IPS-20b (cell line): ENCODE results near the gene COL5A1.

Experiments used
- H3K27ac ChIP-seq: one replicate; pipeline ENCODE4 v1.5.1; 2013; ENCODE audit warnings: low read length
- H3K27me3 ChIP-seq: 2 replicates; pipeline ENCODE4 v1.6.1; 2013; ENCODE audit warnings: mild to moderate bottlenecking, low read length, inconsistent platforms; ENCODE audit not compliant: insufficient read depth
- H3K36me3 ChIP-seq: 2 replicates; pipeline ENCODE4 v1.6.1; 2013; ENCODE audit warnings: low read depth, mild to moderate bottlenecking, inconsistent platforms, low read length, moderate library complexity; ENCODE audit not compliant: insufficient read depth
- H3K4me1 ChIP-seq: 2 replicates; pipeline ENCODE4 v1.6.1; 2013; ENCODE audit warnings: mild to moderate bottlenecking, control low read depth, inconsistent platforms, low read length, moderate library complexity; ENCODE audit not compliant: insufficient read depth
- H3K4me3 ChIP-seq: 2 replicates; pipeline ENCODE4 v1.5.1; 2013; ENCODE audit warnings: mild to moderate bottlenecking, low read length, inconsistent platforms
- H3K9ac ChIP-seq: 2 replicates; pipeline ENCODE4 v1.6.1; 2013; ENCODE audit warnings: low read depth, mild to moderate bottlenecking, inconsistent platforms, low read length, moderate library complexity
- H3K9me3 ChIP-seq: 2 replicates; pipeline ENCODE4 v1.6.1; 2013; ENCODE audit warnings: mild to moderate bottlenecking, low read depth, low read length, inconsistent platforms; ENCODE audit not compliant: insufficient read depth

COL5A1 gene

DNA sequence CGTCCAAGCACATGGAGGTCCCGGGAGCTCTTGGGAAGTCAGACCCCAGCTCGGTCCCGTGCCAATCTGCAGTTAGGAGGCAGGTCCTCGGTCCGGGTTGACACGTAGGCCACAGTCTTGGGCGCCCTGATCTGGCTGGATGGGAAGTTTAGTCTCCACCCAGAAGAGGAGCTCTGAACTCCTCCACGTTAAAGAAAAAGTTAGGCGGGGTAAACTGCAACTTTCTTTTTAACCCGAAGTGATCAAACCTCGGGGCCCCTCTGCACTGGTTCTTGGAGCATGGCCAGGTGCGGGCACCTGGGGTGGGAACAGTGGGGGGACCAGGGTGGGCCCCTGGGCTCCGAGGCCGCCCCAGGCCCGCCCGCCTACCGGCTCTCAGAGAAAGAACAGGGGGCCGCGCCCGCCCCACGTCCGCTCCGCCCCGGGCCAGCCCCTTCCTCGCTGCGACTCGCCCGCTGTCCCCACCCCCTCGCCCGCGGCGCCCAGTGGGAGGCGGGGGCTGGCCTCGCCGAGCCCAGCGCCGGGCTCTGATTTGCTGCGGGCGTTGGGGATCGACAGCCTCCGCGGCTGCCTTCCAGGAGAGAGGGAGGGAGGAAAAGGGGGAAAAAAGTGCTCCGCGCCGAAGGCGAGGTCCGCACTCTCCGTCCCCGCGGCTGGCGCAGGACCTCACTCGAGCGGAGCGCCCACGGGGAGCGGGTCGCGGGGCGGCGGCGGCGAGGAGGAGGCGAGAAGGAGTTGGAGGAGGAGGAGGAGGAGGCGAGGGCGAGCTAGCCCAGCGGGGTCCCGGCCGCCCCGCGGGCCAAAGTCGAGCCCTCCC is at the start of gene COL5A1:
Gene COL5A1, plus strand, starts transcription at position 631 of the 817 bp plus-strand sequence. CDS start 385 bp downstream, outside the sequence.
- Histone ChIP-seq H3K27me3 (peaks cover 17% of the 10 kb centered on the region), H3K4me3 (peak within 1 kb of the TSS; percentile 61), H3K36me3 (no peaks in the 10 kb centered on the region), H3K9me3 (no peaks in the 10 kb centered on the region), H3K4me1 (peaks cover 7% of the 10 kb centered on the region; the same call in 1 of the 2 replicates), H3K9ac (peak within 1 kb of the TSS; percentile 62; the same call in 1 of the 2 replicates), H3K27ac (no peak within 1 kb of the TSS)

DNA sequence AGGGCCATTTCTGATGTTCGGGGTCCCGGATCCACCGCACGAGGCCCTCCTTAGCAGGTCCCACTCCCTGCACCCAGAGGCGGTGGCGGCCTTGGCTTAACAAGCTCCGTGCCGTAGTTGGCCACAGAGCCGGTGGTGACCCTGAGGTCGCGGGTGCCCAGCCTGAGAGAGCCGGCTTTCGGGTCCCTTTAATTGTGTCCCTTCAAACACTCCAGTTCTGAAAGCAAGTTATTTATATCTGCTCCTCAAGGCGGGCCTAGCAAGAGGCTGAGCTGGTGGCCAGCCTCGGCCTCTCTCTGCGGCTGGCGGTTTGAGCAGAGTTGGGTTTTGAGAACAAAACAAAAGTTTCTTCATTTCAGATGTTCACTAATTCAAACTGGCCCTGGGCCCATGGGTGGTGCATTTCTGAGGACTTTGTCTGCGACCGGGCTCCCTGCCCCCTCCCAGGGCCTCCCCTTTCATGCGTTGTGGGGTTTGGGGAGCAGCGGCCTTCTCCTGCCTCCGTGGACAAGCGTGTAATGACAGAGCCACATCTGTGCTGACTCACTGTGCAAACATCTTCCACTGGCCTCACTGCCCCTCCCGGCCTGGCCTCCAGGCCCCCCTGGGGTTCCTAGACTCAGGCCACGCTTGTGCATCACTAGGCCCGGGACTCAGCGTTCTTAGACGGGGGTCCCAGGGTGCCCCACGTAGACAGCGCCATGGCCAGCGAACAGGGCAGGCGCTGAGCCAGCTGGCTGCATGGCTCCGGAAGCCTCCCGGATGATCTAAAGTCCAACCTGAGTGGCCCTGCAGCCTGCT is 49.4 kb upstream of the COL5A1 start:
- no peaks in the 10 kb centered on the region for H3K27me3 ChIP-seq
- no peak overlapping the region; the same call in 1 of the 2 replicates for H3K9ac ChIP-seq
- no peak overlapping the region for H3K27ac ChIP-seq
- 0 out of 2 replicates have a peak, but pooled peaks cover 6% of the 10 kb centered on the region for H3K9me3 ChIP-seq
- H3K4me1 ChIP-seq: no peaks in the 10 kb centered on the region
- H3K36me3 ChIP-seq: no peaks in the 10 kb centered on the region
- H3K4me3 ChIP-seq: no peak overlapping the region

DNA sequence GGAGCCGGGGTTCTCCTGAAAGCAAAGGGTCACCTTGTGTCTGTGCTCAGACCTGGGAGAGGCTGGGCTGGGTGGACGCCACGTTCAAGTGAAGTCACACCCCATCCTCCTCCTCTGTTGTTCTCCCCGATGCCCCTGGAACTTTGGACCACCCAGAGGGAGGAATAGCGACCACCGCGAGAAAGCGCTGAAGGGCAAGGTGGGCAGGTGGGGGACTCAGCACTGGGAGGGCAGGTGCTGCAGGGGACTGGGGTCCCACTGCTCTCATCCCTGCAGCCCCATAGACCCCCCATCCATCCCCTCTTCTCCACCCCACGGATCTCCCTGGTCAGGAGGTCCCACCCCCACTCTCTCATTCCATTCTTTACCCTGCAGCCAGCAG is 48.8 kb upstream of the COL5A1 start:
- Histone ChIP-seq H3K27ac (no peak overlapping the region), H3K27me3 (no peaks in the 10 kb centered on the region), H3K9ac (no peak overlapping the region; the same call in 1 of the 2 replicates), H3K4me1 (no peaks in the 10 kb centered on the region), H3K4me3 (no peak overlapping the region), H3K9me3 (0 out of 2 replicates have a peak, but pooled peaks cover 6% of the 10 kb centered on the region), H3K36me3 (no peaks in the 10 kb centered on the region)

DNA sequence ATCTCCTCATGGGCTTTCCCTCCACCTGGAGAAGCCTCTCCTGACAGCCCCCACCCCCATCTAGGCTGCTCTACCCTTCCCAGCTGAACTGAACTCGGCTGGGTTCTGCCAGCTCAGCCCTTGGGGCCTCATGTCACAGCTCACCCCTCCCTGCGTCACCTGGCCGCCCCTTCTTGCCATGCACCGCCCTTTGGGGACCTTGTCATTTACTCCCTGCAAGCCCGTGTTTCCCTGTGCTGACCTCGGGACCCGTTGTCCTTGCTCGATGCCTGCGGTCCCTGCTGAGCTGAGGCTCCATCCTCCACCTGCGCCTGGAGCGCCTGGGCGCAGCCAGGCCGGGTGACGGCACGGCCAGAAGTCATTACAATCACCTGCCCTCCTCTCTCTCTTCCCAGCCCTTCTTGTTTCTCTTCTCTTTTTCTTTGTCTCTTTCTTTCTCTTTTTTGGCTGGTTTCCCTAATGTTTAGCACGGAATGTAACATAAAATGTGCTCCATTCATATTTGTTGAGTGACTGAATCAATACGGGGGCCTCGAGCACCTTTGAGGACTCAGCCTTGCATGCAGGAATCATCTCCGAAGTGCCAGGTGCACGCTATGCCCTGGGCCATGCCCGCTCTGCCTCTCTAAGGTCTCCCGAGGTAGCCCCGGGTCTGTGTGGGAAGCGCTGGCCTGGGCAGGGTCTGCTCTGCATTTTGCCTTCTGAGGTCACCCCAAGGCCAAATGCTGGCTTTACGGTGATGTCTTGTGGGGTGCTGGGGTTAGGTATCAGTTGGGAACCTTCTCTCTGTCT is 48.1 kb upstream of the COL5A1 start:
- H3K9me3 ChIP-seq: 0 out of 2 replicates have a peak, but pooled peaks cover 6% of the 10 kb centered on the region
- no peak overlapping the region for H3K4me3 ChIP-seq
- H3K4me1 ChIP-seq: no peaks in the 10 kb centered on the region
- no peaks in the 10 kb centered on the region for H3K36me3 ChIP-seq
- no peak overlapping the region for H3K9ac ChIP-seq
- H3K27me3 ChIP-seq: no peaks in the 10 kb centered on the region
- H3K27ac ChIP-seq: no peak overlapping the region

DNA sequence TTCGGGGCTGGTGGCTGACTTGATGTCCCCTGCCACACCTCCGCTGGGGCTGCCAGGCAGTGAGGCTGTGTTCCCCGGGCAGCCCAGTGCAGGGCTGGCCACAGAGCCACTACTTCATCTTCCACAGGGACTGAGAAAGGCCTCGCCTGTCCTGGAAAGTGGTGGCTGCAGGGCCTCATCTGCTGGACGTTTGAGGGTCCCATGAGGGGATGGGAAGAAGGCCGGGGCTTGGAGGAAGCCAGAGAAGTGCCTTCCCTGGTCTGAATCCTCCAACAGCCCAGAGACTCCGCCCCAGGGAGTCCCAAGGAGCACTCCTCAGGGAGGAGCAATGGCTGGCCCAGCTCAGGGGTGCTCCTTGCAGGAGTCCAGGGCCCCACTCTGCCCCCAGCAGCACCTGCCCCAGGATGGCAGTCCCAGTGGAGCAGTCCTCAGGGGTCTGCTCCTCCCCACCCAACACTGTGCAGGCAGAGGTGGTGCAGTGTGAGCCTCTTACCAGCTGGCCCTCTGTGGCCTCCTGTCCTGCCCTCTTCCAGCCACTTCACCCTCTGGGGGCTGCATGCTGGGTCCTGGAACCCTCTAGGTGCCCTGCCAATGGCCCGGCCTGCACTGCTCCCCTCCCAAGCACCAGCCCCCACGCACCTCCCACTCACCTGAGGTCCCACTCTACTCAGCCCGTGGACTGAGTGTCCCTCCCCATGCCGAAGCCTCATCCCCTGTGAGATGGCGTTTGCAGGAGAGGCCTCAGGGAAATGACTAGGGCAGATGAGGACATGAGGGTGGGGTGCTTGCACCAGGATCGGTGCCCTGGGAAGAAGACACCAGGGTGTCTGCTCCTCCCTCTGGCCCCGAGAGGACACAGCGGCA is 47.3 kb upstream of the COL5A1 start:
- 0 out of 2 replicates have a peak, but pooled peaks cover 6% of the 10 kb centered on the region for H3K9me3 ChIP-seq
- peaks cover 3% of the 10 kb centered on the region for H3K27me3 ChIP-seq
- H3K4me1 ChIP-seq: no peaks in the 10 kb centered on the region
- H3K27ac ChIP-seq: no peak overlapping the region
- no peak overlapping the region for H3K9ac ChIP-seq
- H3K36me3 ChIP-seq: no peaks in the 10 kb centered on the region
- no peak overlapping the region for H3K4me3 ChIP-seq

DNA sequence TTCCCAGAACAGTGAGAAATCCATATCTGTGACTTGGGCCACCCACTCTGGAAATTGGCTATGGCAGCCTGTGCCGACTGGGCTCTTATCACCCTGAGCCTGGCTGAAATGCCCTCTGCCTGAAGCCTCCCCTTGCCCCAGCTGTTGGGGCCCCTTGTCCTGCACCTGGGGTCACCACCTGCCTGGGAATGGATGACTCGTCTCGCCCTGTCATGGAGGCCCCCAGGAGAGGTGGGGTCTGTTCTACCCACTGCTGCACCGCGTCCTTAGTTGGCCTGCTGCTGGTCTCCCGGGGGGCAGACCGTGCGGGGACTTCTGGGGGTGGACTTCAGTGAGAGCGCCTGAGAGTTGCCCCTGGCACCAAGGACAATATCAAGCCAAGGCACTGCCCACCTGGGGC is 46.6 kb upstream of the COL5A1 start:
- Histone ChIP-seq H3K4me1 (no peaks in the 10 kb centered on the region), H3K36me3 (no peaks in the 10 kb centered on the region), H3K27me3 (peaks cover 8% of the 10 kb centered on the region), H3K9ac (no peak overlapping the region), H3K27ac (no peak overlapping the region), H3K4me3 (no peak overlapping the region), H3K9me3 (0 out of 2 replicates have a peak, but pooled peaks cover 6% of the 10 kb centered on the region)

DNA sequence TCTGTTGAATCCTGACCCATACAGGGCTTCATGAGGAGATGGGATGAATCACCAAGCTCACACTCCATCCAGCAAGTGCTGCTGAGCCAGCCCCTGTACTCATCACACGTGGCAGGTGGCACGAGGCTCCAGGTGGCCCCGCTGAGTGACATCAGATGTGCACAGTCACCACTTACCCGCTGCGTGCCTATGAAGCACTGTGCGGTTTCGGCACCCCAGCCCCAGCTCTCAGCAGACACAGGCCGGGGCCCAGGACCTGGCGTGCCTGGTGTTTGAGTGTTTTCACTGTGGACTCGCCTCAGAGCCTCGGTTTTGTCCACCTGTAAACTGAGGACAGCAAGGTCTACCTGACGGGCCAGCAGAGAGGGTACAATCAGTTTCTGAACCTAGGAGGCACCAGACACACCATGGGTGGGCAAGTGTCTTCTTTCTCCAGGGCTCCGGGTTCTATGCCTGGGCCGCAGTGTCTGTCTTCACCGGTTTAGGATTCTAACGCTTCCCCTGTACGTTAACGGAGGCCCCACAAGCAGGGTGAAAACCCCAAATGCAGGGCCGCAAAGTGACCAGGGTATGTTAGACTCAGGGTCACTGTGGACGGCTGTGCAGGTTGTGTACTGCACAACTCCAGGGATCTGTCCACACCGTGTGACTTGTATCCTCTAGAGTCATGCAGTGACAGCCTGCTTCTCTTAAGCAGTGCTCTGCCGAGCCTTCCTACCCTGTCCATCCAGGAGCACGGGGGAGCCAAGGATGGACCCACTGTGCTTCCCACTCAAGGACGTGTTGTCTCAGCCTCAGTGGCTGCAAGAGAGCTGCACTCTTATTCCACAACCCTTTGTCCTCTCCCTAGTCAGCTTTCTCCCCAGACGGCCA is 44.3 kb upstream of the COL5A1 start:
- Histone ChIP-seq H3K4me1 (no peaks in the 10 kb centered on the region), H3K4me3 (no peak overlapping the region), H3K9me3 (0 out of 2 replicates have a peak, but pooled peaks cover 6% of the 10 kb centered on the region), H3K27me3 (peaks cover 8% of the 10 kb centered on the region), H3K36me3 (no peaks in the 10 kb centered on the region), H3K9ac (no peak overlapping the region), H3K27ac (no peak overlapping the region)

DNA sequence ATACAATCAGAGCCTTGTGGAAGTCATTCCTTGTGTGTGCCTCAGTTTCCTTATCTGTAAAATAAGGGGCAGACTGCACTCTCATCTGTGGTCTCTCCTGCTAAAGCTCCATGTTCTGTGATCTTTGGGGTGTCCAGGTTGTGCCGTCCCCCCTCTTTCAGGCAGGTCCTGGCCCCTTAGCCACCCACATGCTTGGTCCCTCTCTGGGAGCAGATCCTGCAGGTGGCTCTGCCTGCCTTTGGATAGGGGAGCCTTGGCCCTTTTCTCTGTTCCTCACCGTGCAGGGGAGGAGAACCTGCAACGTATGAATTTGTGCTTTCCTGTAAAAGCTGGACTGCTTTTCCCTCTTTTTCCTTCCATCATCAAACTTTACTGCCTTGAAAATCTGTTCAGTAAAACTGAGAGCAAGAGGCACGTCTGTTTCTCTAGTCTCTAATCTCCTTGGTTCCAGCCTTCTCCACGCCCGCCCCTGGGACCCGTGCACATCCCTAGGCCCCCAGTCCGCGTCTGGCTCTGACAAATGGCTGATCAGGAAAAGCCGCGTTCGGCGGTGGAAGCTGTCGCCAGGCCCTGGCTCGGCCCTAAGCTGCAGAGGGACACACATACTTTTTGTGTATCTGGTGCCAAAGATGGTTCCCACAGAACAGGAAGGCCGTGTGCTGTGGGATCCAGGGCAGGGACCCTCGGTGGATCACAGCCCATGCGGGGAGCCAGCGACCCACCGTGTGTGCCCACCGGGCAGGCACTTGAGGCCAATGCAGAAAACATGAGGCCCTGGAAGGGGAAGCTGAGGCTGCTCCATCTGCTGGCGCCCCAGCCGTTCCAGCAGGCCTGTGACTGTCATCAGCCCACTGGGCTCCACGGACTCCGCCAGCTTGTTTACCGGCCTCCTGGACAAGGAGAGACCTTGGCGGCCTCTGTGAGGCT is 43.4 kb upstream of the COL5A1 start:
- no peaks in the 10 kb centered on the region for H3K36me3 ChIP-seq
- H3K27ac ChIP-seq: no peak overlapping the region
- H3K9ac ChIP-seq: no peak overlapping the region
- H3K4me1 ChIP-seq: no peaks in the 10 kb centered on the region
- H3K9me3 ChIP-seq: 0 out of 2 replicates have a peak, but pooled peaks cover 6% of the 10 kb centered on the region
- H3K4me3 ChIP-seq: no peak overlapping the region
- H3K27me3 ChIP-seq: peaks cover 8% of the 10 kb centered on the region

DNA sequence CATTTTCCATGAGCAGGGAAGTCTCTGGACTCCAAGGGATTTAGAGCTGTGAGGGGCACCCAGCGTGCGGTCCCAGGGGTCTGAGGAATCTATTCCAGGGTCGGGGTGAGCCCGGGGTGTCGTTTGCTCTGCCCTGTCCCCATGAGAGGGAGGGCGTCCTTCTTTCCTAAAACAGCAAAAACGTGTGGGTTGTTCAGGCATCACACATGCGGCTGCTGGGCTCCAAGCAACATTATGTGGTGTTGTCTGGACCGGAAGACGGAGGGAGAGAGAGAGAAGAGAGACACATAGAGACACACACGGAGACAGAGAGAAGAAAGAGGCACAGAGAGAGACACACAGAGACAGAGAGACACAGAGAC is 42.7 kb upstream of the COL5A1 start:
- H3K36me3 ChIP-seq: no peaks in the 10 kb centered on the region
- H3K9ac ChIP-seq: no peak overlapping the region
- no peaks in the 10 kb centered on the region for H3K4me1 ChIP-seq
- no peak overlapping the region for H3K27ac ChIP-seq
- H3K4me3 ChIP-seq: no peak overlapping the region
- peaks cover 8% of the 10 kb centered on the region for H3K27me3 ChIP-seq
- 0 out of 2 replicates have a peak, but pooled peaks cover 6% of the 10 kb centered on the region for H3K9me3 ChIP-seq
